ENCODE data around the gene ALDH2.
"Not testable (repeated sequence)": the region's sequence is repeated elsewhere in the genome, so short reads cannot be mapped to it uniquely, and the experiment has no call there.

DNA sequence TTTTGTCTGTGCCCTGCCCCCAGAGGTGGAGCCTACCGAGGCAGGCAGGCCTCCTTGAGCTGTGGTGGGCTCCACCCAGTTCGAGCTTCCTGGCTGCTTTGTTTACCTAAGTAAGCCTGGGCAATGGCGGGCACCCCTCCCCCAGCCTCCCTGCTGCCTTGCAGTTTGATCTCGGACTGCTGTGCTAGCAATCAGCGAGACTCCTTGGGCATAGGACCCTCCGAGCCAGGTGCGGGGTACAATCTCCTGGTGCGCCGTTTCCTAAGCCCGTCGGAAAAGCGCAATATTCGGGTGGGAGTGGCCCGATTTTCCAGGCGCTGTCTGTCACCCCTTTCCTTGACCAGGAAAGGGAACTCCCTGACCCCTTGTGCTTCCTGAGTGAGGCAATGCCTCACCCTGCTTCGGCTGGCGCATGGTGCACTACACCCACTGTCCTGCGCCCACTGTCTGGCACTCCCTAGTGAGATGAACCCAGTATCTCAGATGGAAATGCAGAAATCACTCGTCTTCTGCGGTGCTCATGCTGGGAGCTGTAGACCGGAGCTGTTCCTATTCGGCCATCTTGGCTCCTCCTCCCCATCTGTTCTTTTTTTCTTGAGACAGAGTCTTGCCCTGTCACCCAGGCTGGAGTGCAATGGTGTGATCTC lies 68.1 kb downstream of the ALDH2 start:
- TF ChIP-seq, protein P1, sequence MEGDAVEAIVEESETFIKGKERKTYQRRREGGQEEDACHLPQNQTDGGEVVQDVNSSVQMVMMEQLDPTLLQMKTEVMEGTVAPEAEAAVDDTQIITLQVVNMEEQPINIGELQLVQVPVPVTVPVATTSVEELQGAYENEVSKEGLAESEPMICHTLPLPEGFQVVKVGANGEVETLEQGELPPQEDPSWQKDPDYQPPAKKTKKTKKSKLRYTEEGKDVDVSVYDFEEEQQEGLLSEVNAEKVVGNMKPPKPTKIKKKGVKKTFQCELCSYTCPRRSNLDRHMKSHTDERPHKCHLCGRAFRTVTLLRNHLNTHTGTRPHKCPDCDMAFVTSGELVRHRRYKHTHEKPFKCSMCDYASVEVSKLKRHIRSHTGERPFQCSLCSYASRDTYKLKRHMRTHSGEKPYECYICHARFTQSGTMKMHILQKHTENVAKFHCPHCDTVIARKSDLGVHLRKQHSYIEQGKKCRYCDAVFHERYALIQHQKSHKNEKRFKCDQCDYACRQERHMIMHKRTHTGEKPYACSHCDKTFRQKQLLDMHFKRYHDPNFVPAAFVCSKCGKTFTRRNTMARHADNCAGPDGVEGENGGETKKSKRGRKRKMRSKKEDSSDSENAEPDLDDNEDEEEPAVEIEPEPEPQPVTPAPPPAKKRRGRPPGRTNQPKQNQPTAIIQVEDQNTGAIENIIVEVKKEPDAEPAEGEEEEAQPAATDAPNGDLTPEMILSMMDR (optimal IDR thresholded peaks at IDR 0.05 in 1 of 3, IDR thresholded peaks at IDR 0.05 in 1 of 3, conservative IDR thresholded peaks at IDR 0.05 in 1 of 3; ENCODE audit: extremely low read depth in 1 of 3, insufficient read depth in 2 of 3, low read length in 3 of 3): not testable (repeated sequence)
- not testable (repeated sequence) for TF ChIP-seq EZH2 (IDR thresholded peaks at IDR 0.05; ENCODE audit: low read length)

Data from keratinocyte (primary cell).